CD4-positive, alpha-beta T cell treated with Interferon alpha-2 for 1 hour (primary cell): ENCODE data around the gene ST6GALNAC5.
"Not testable (repeated sequence)": the region's sequence is repeated elsewhere in the genome, so short reads cannot be mapped to it uniquely, and the experiment has no call there.

Experiments used
- DNase-seq, 2 donors: peaks; one replicate each; pipeline ENCODE4 v3.0.0-alpha.2; 2020 to 2022

Gene ST6GALNAC5

DNA sequence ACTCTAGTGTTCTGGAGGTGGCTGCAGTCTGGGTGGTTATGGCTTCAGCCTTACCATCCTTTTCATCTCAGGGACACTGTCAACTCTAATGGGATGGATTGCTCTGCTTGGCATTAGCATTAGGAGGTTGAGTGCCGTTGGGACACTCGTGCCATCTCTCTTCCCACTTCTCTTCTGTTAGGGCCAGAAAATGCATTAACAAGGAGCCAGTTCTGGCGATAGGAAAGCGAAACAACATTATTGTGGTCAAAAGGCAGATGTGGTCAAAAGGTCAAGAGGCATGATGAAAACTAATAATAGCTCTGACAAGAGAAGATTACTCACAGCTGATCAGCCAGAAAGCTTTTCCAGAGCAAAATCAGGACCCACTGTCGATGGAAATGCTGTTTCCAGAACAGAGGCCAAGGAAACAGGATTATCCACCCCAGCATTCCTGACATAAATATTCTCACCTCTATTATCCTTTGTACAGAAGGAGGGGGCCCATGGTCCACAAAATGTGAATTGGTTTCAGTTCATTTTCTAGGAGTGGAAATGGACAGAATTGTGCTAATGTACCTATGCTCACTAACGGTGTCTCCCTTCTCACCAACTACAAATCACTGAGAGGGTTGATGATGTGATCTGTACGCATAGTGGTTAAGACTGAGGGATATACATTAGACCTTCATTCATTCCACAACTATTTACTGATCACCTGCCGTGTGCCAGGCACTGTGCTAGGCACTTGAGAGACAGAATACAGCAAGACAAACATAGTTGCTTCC lies 72.0 kb downstream of the ST6GALNAC5 start:
- DNase-seq, result no peak

DNA sequence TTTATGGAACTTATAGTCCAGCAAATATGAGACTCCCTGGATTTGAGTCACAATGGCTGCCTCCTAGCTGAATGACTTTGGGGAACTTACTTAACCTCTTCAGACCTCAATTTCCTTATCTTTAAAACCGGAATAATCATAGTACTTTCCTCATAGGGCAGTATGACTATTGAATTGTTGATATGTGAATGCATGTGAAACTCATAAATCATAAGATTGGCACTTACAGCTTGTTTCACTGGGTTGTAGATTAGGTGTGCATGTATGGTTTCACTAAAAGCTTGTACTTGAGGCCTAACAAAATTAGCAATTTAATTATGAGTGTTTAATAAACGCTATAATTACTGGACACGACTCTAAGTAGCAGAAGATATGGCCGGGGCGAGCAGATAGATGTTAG lies 72.5 kb downstream of the ST6GALNAC5 start:
- no peak for DNase-seq

DNA sequence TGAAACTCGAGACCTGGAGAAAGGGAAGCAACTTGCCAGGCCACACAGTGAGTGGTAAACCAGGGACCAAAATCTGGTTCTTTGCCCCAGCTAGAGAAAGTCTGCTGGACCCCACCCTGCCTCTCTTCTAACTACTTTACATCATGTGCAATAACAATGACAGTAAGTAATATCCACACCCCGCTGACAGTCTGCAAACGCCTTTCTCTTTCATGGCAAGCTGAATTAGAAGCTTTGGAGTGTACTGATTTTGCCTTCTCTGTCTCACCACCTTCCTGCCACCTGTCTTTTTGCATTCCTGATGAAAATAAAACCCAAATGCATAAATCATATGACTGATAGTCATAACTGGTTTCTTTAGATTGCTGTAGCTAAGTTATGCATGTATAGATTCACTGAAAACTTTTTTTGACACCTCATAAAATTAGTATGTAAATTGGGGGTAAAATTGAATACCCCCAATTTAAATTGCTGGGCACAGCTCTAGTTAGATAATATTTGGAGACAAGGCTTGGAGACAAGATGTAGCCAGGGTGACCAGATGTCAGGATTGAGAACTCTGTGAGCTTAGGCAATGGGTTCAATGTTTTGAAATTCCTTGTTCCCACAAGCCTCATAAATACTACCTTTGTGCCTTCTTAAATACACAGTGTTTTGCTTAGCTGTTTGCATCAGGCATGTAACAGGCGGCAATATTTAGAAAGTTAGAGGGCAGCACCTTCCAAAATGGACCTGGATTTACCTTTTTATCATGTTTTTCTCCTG lies 73.5 kb downstream of the ST6GALNAC5 start:
- no peak for DNase-seq

DNA sequence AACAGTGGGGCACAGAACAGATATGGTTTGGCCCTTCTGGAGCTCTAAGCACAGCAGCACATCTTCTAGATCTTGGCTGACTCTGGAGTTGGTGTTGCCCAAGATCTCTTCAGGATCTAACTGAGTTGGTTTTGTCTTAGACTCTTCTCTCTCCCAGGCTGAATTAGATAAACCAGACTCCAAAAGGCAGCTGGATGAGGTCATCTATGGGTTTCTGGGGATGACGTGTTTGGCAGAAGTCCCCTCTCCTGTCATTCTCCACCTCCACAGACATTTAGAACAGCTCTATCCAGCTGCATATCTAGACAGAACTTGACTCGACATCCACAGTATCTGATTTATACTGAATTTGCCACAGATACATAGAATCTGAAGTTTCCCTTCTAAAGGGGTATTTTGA lies 75.3 kb downstream of the ST6GALNAC5 start:
- no peak for DNase-seq

DNA sequence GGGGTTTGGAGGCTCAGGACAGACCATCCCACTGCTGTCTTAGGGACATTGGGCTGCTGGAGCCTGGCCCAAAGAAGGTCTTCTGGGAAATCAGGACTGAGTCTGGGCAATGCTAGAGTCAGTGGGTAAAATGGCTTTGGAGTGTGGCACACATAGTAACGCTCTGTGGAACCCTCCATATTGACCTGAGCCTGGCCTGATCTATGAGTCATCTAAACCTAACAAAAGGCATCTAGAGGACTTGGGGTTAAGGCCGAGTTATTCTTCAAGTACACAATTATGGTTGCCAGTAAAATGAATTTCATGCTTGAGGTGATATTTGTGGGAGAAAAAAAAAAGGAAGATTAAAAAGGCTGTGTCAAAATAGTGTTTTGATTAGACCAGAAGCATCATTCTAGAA lies 77.7 kb downstream of the ST6GALNAC5 start:
- no peak for DNase-seq

DNA sequence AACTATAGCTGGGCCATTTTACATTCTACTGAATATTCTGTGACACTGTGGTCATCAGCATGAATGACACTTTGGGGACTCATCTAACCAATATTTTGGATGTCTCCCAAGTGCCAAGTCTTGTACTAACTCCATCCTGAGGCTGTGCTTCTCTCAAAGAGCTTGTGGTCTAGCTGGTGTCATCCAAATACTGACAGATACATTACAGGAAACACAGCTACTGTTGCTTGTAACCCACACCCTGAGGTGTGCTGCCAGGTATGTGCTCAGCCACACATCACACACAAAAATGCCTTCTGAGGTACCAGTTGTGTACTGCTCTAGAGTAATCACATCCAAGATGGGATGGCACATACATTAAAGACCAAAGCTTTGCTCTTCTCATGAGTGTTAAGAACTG lies 81.6 kb downstream of the ST6GALNAC5 start:
- DNase-seq, result no peak

DNA sequence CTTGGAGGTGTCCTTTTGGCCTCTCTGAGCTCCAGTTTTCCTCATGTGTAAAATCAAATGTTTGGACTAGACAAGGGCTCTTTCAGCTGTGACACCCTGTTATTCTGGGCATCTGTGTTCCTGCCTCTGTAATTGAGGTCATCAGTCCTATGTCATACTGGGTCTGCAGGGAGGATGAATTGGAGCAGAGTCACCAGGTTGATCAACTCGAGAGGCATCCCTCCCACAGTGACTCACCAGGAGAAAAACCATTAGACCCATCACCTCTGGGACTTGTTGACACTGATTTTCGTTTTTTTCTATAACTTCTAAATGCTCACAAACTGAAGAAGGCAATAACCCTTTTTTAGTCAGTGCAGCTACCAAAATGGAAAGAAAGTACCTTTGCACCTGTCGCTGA lies 82.2 kb downstream of the ST6GALNAC5 start:
- DNase-seq, result no peak

DNA sequence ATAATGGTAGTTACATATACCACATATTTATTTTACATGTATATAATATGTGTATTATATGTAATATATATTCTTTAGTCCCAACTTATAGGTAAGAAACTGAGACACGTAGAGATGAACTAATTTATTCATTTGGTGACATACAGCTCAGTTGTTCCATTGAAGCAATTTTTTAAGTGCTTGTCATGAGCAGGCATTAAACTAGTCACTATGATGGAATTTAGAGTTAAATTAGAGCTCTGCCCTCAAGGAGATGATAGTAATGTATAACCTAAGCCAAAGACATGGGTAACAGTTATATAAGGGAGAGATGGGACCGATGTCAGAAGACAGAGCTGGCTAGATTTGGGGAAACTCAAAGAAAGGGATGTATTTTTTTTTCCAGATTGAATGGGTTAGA lies 83.0 kb downstream of the ST6GALNAC5 start:
- DNase-seq, result no peak

DNA sequence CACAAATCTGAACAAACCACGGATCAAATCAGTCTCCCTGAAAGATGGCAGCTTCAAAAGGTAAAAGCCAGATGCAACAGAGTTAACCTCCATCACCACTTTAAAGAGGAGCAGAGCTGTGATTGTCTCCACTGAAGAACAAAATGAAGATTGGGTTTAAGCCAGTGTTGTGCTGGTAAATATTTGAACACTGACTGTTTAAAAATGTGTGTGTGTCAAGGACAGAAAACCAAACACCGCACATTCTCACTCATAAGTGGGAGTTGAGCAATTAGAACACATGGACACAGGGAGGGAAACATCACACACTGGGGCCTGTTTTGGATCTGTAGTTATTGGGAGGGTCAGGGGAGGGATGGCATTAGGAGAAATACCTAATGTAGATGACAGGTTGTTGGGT lies 83.9 kb downstream of the ST6GALNAC5 start:
- DNase-seq, result no peak

DNA sequence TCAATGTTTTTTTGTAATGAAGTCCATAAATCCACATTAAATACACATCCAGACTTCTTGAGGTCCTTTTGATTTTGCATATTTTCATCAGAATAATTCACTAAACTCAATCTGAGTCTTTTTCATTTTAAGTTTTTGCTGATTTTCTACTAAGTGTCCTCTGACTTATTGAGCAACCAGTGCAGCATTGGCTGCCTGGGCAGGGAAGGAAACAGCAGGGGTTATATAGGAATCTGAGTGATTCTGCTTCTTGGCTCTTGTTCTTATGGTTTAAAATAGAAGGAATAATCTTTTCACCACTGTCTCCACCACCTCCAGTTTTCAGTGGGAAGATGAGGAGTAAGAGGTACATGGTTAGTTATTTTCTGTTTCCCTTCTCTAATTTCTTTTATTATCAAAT lies 88.4 kb downstream of the ST6GALNAC5 start:
- DNase-seq, result no peak

DNA sequence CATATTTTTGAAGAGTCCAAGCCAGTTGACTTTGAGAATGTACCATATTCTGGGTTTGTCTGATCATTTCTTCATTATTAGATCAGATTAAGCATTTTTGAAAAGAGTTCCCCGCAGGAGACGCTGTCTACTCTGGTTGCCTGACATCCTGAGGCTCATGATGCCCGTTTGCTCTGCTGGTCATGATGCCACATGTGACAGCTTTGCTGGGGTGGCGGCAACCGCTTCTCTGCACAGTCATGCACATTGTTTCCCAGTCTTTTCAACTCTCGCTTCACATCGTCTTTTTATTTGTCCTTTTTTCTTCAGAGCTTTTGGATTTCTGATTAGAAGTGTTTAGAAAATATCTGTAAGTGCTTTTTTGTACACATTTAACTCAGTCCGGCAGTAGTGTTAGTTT lies 90.7 kb downstream of the ST6GALNAC5 start:
- DNase-seq, result no peak

DNA sequence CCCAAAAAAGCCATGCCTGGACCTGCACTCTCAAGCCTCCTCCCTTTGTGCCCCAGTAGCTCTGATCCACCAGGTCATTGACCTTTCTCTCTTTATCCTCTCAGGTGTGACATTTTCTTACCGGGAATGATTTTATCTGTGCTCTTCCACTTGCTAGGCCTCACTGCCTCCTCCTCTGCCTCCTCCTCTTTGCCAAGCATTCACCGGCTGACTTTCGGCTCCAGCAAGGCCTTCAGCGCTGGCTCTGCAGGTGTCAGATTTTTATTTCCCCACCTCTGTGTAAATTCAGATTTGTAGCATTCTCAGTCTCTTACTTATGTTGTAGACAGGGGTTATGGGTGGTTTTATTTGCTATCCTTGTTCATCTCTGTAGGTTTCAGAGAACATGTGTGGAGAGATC lies 91.5 kb downstream of the ST6GALNAC5 start:
- DNase-seq, result no peak

DNA sequence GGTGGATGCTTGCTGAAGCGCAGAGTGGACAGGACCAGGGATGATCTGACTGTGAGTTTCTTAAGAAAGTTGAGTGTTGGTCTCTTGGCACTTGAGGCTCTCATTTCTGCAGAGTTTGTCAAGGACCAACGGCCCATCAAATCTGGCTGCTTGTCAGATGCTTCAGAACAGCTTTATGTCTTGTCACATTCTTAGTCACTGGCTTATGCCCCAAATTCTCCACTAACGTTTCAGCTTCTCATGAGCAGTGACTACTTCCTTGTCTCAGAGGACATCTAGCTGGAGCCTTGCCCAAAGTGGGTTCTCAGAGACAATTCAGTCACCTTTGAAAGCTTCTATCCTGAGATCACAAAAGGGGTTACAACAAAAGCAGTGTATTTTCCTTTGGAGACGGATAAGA lies 92.3 kb downstream of the ST6GALNAC5 start:
- DNase-seq, result no peak

DNA sequence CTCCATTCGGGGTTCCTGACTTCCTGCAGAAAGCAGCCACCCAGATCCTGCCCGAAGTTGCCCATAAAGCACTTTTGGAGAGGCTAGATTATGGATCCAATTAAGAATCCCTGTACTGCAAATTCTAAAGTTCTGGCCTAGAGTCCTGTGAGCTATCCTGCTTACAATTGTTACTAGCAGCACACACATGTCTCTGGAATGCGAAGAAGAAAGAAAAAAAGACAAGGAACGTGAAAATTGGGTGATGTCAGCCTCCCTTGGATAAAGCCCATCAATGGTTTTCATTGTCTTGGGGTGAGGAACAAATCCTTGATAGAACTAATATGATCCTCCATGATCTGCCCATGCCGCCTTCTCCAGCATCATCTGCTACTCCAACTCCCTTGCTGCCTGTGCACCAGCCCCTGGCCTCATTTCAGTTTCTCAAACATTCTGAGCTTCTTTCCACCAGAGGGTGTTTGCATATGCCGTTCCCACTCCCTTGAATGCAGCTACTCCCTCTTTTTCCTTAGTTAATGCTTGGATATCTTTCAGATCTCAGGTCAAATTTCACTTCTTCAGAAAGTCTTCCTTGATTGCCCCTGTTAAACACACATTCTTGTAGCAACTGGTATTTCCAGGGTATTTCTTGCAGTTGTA lies 94.0 kb downstream of the ST6GALNAC5 start:
- no peak for DNase-seq

DNA sequence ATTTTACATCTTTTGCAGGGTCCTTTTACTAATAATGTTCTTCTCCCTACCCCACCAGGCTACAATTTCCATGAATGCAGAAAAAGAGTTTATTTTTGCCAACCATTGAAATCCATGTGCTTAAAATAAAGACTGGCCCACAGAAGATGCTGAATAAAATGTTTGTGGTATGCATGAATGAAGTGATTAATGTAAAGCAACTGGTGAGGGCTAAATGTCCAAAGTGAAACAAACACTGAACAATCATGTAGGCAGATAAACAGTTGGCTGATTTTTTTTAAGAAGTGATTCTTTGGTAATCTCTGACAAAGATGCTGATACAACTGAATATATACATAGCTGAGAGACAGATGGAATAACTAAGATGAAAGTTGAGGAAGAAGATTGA lies 94.5 kb downstream of the ST6GALNAC5 start:
- DNase-seq, result no peak

DNA sequence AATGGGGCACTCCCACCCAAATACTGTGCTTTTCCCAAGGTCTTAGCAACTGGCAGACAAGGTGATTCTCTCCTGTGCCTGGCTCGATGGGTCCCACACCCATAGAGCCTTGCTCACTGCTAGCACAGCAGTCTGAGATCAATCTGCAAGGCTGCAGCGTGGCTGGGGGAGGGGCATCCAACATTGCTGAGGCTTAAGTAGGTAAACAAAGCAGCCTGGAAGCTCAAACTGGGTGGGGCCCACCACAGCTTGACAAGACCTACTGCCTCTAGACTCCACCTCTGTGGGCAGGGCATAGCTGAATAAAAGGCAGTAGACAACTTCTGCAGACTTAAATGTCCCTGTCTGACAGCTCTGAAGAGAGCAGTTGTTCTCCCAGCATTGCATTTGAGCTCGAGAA lies 114.0 kb downstream of the ST6GALNAC5 start:
- DNase-seq, result not testable (repeated sequence)

DNA sequence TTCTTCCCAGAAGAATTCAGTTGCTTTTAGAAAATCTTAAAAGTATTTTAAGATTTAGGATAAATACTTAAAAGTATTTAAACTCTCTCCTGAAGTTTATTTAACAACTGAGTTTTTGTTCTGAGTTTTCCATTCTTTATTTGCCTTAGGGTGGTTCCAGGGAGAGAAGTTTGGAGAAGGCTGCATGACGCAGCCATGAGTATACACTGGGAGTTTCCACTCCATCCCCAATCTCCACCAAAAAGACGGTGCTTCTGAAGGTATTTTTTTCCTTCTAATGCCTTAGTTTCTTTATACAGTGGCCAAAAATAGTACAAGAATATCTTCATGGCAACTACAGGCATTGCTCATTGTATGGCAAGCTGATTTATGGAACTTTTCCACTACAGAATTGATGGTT lies 122.7 kb downstream of the ST6GALNAC5 start:
- no peak for DNase-seq

DNA sequence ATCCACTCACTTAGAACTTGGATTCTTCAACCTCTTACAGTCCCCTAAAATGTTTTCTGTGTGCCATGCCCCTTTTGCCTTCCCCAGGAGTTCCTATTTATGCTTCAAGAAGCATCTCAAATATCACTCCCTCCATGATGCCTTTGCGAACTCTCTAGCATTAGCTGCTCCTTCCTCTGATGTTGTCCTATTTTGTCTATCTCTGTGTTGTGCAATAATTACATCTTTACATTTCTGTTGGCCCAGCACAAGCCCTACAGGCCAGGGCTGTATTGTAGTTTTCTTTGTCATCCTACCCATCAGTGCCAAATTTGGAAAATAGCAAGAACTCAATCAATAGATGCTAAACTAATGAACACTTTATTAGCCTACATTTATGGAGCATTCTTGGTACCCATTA lies 125.8 kb downstream of the ST6GALNAC5 start:
- no peak for DNase-seq

DNA sequence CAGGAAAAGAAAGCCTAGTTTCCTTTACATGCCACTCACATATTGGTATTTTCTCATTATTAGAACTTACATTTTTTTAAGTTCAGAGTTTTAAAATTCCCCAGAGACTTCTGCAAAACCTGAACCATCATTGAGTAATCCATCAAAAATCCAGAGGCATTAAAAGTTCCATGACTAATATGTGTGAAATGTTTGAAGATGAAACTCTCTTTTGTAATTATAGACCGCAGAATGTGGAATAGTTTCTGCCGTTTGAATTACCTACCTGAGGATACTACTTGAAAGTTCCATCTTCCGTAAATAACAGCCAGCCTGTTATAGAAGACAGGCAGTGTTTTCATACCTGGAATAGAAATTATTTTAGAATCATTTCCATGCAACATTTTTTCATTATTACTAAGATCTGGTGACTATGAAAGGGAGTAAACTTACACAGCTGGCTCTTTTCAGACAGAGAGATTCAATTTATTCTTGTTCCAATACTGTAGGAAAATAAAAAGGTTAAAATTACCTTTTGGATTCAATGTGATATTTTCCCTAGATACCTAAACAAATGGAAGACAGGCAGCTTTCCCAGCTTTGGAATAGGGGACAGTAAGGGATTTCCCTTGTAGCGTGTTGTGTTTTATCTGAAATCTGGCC lies 131.4 kb downstream of the ST6GALNAC5 start:
- DNase-seq, result no peak

DNA sequence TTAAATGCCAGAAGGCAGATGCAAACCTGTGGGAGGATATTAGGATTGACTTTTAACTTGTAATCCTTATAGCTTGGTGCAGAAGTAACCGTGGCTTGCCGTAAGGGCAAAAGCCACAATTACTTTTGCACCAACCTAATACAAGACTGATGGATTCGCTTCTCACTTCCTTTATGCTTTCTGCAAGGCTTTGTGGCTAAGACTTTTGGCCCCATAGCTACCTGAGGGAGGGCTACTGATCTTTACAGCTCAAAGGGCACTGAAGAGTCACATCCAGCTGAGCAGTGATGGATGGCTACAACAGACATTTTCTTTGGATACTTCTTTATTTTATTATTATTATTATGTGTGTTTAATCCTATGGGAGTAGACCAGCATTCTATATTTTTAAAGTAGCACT lies 140.4 kb downstream of the ST6GALNAC5 start:
- DNase-seq, result no peak

DNA sequence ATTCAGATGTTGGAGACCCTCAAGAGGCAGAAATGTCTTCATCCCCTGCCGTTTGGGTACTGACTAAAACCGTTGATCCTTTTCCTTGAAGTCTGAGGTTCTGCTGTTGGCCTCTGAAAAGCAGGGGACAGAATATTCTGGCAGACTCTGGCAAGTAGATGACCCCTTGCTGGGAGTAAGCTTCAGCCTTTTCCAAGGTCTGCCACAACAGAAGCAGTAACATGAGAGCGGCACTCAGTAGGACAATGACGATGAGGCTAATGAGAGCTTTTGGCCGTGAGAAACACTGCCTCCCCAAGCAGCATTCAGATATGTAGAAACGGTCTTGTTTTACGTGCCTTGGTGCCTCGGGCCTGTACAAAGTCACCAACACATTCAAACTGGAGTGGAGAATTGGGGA lies 143.7 kb downstream of the ST6GALNAC5 start:
- no peak for DNase-seq

DNA sequence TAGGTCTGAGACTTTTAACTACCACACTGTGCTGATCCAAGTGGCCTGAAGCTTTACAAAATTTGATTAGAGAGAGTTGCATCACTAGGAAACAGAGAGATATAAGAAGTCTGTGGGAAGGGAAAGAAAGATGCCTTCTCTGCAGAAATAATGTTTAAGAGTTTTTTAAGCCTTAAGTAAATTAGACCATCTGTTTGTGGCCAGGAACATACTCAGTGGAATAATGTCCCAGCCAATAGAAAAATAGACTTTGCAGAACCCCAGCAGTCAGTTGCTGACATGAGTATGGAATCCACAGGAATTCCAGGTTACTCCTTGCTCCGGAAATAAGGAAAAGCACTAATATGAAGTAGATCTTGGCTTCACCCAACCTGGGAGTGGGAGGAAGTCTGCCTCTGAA lies 144.8 kb downstream of the ST6GALNAC5 start:
- DNase-seq, result no peak

DNA sequence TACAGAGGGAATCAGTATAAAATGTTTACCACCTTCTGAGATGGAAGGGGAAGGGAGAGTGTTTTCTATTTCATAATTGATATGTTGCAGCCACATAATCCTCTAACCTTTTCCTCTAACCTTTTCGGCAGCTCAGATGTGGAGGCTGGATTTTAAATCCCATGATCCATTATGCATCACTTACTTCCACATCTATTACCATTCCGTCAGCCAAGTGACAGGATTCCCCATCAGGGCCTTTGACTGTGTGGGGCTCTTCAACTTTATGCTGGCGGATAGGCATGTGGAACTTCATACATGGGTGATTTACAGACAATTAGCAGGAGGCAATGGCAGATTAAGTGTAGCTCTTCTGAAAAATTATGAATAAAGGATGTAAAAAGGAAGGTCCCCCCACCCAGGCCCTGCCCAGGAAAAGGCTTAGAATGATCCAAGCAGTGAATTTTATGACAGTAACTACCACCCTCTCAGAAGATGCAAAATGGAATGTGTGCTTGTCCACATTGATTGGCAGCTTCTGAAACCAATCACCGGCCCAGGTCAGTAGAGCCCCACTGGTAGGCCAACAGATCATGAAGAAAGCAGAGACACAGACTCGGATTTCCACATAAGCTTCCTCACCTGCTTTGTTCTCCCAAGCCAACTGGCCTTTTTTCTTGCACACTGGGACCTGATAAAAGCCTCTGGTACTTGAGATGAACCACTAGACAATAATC lies 147.0 kb downstream of the ST6GALNAC5 start:
- DNase-seq, result no peak
